DND-41 (cell line): ENCODE results near the gene PKNOX1.

ENCODE experiments used
- CTCF ChIP-seq: IDR thresholded peaks from 2 replicates; pipeline ENCODE4 v1.5.1; 2012; ENCODE audit warnings: borderline replicate concordance, low read length, moderate library complexity, mild to moderate bottlenecking; ENCODE audit not compliant: poor library complexity, severe bottlenecking; ENCODE audit errors: extremely low read depth
- EZH2 ChIP-seq: IDR thresholded peaks from 3 replicates; pipeline ENCODE4 v1.6.1; 2012; ENCODE audit warnings: borderline replicate concordance, low read depth, mild to moderate bottlenecking, moderate library complexity, low read length, inconsistent platforms; ENCODE audit not compliant: severe bottlenecking

GRCh38 chr21:42965211-42965560 lies 9.2 kb upstream of the PKNOX1 start:
- TF ChIP-seq EZH2 (no peak), CTCF (no peak)
